ENCODE results near the gene TMEM151B.

The TMEM151B gene

DNA sequence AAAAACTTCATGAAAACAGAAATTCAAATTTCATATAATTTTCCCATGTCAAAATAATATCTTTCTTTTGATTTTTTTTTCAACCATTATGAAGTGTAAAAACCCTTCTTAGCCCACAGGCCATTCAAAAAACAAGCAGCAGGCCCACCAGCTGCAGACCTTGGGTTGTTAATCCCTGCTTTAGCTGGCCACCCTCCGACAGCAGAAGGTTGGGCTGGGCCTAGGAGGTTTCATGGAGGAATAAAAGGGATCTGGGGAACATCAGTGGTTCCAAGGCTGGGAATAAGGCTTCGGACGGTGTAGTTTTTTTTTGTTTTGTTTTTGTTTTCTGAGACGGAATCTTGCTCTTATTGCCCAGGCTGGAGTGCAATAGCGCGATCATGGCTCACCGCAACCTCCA lies 26.9 kb upstream of the TMEM151B start:
- CTCF ChIA-PET: interaction anchor here (1.0 to 8.1 kb wide), 5 partner anchors 7 to 70 kb away, joined by 3 to 135 read pairs (median 7); partner anchors contain the start of gene AARS2
- H3K4me3 ChIP-seq (ENCODE audit: low read depth, low read length): no peak overlapping the region
- DNase-seq (ENCODE audit: low read depth, low spot score): no peak
- POLR2A ChIA-PET: no interaction called here
- TF ChIP-seq CTCF (IDR thresholded peaks at IDR 0.05; ENCODE audit: insufficient read depth, low read length, missing control alignments): no peak

DNA sequence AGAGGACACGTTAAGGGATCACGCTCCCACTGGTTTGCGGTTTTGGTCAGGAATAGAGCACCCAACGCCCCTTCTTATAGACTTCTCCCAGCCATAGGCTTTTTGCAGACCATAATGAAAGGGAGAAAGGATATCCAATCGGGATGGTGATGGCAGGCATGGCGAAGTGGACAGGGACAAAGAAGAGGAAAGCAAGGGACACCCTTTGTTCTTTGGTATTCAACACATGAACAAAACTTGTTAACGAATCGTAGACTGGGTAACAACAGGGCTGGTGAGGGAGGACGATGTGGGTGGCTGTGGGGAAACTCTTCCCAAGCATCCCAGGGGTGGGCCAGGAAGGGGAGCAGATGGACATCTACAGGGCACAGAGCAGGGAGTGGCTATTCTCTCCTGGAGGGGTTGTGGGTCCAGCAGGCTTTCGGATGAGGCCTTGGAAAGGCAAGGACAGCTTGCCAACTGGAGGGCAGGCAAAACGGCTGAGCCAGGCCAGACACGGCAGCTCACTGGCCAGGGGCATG lies 24.8 kb upstream of the TMEM151B start:
- CTCF ChIA-PET: interaction anchor here (0.6 to 8.1 kb wide), 9 partner anchors 9 to 145 kb away, joined by 3 to 135 read pairs (median 3); partner anchors contain the start of gene SLC35B2
- no peak for DNase-seq (ENCODE audit: low read depth, low spot score)
- POLR2A ChIA-PET: interaction anchor here (1.0 to 4.4 kb wide), 4 partner anchors 8 to 22 kb away, joined by 3 to 109 read pairs (median 38); partner anchors contain the start of genes SLC29A1 and SLC35B2
- peak overlapping the region; percentile 99 for H3K4me3 ChIP-seq (ENCODE audit: low read depth, low read length)
- TF ChIP-seq CTCF (IDR thresholded peaks at IDR 0.05; ENCODE audit: insufficient read depth, low read length, missing control alignments): no peak

- CTCF ChIA-PET: interaction anchor here (0.8 to 8.1 kb wide), 8 partner anchors 9 to 73 kb away, joined by 3 to 135 read pairs (median 6); partner anchors contain the start of genes SLC29A1 and SLC35B2
- H3K4me3 ChIP-seq (ENCODE audit: low read depth, low read length): peak overlapping the region; percentile 99
- peak; percentile 42 for TF ChIP-seq CTCF (IDR thresholded peaks at IDR 0.05; ENCODE audit: insufficient read depth, low read length, missing control alignments)
- POLR2A ChIA-PET: interaction anchor here (0.5 to 4.4 kb wide), 15 partner anchors 8 to 617 kb away, joined by 3 to 109 read pairs (median 6); partner anchors contain the start of genes GTPBP2, SLC29A1 and SLC35B2
- no peak for DNase-seq (ENCODE audit: low read depth, low spot score)
Measured at GRCh38 chr6:44245912-44246662, 24.2 kb upstream of the TMEM151B start.

DNA sequence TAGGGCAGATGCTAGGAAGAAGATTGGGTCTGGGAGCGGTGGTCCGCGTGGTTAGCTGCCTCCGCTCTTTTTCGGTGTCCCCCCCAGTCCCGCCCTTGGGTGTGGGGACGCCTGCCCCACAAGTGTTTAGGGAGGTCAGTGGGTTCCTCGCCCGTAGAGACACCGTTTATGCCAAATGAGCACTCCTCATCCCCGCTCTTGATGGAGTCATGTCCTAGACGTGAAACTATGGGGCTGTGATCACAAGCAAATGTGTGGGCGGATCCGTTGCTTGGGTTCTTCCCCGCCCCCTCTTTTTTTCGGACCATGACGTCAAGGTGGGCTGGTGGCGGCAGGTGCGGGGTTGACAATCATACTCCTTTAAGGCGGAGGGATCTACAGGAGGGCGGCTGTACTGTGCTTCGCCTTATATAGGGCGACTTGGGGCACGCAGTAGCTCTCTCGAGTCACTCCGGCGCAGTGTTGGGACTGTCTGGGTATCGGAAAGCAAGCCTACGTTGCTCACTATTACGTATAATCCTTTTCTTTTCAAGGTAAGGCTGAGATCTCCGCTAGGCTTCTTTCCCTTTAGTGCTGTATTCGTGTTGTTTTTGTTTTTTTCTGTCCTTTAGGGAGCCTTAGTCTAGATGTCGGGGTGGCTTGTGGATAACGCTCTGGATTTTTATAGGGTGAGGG lies 23.4 kb upstream of the TMEM151B start, which contains the start of gene HSP90AB1:
TSS of gene HSP90AB1 (plus strand) at position 439 of the 675 bp plus-strand sequence. CDS start 1,529 bp downstream, outside the sequence.
- ChIA-PET POLR2A (interaction anchor here (0.5 to 4.4 kb wide), 16 partner anchors 9 to 620 kb away, joined by 3 to 109 read pairs (median 5); partner anchors contain the start of genes GTPBP2, SLC29A1 and SLC35B2), CTCF (interaction anchor here (1.7 to 8.1 kb wide), 4 partner anchors 10 to 74 kb away, joined by 8 to 135 read pairs (median 30); partner anchors contain the start of genes SLC29A1 and SLC35B2)
- no peak for TF ChIP-seq CTCF (IDR thresholded peaks at IDR 0.05; ENCODE audit: insufficient read depth, low read length, missing control alignments)
- peak; percentile 96 for DNase-seq (ENCODE audit: low read depth, low spot score)
- H3K4me3 ChIP-seq (ENCODE audit: low read depth, low read length): peak within 1 kb of the TSS; percentile 99

DNA sequence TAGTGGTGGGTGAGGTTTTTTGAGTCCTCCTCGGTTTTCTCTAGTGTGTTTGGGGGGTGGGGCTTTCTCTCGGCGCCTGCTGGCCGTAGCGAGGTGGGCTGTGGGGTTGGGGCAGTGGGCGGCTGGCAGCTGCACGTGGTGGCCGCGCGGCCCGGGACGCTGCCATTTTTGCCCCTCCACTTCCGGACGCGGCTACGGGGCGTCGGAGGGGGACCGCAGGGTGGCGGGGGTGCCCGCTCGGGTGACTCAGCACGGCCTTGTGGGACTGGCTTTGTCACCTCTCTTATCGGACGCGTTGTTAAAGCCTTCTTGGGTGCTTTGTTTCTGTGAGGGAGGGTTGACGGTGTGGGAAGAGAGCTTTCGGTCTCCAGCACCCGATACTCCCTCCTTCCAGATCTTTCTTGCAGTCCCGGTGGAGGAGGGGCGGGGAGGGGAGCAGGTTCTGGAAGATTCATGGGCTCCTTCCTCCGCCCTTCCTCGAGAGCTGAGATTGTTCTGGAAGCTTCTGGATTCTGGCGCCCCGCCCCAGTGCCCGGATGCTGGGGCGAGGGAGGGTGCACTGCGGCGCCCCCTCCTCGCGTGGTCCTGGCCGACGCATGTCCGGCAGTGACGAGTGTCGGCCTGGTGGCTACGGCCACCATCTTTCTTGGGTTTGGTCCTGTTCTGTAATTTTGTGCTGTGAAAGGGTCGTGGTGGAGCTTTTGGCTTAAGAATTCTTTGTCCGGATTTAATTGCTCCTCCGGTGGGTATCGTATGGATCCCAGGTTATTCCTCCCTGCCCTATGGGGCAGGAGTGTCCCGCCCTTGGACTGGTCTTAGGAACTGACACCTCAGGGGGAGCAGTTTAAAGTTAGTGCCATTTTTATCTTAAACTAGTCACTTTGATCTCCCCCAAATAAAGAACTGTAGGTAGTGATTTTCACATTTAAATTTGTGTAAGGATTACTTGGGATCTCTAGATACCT lies 22.6 kb upstream of the TMEM151B start:
- CTCF ChIA-PET: interaction anchor here (1.4 to 8.1 kb wide), 6 partner anchors 9 to 151 kb away, joined by 3 to 135 read pairs (median 6); partner anchors contain the start of genes SLC29A1 and SLC35B2

More for the DNA sequence above, 22.6 kb upstream of the TMEM151B start:
- TF ChIP-seq CTCF (IDR thresholded peaks at IDR 0.05; ENCODE audit: insufficient read depth, low read length, missing control alignments): no peak
- no peak for DNase-seq (ENCODE audit: low read depth, low spot score)
- POLR2A ChIA-PET: interaction anchor here (0.6 to 4.4 kb wide), 13 partner anchors 8 to 621 kb away, joined by 3 to 109 read pairs (median 6); partner anchors contain the start of genes GTPBP2, SLC29A1 and SLC35B2
- peak overlapping the region; percentile 99 for H3K4me3 ChIP-seq (ENCODE audit: low read depth, low read length)
